Cardiac fibroblast (primary cell): Measurements from ENCODE around the gene NPAS4.
A peak's percentile ranks its signal among the peaks of the same experiment; 100 is the strongest.
"Not testable (repeated sequence)": the region's sequence is repeated elsewhere in the genome, so short reads cannot be mapped to it uniquely, and the experiment has no call there.

Source experiments
- DNase-seq, 2 donors: peaks; one replicate each; pipeline versions ENCODE4 v3.0.0 to v3.0.0-alpha.2; 2010; ENCODE audit warnings: low read depth in 2 of 2
- H3K4me3 ChIP-seq, 2 donors: replicated peaks in 1 of 2; 1 replicate in 1 of 2; 2 replicates in 1 of 2; pipeline ENCODE4 v1.5.1; 2011; ENCODE audit warnings: low read depth in 2 of 2, low read length in 2 of 2, mild to moderate bottlenecking in 2 of 2, moderate library complexity in 1 of 2
- TF ChIP-seq, protein P1 (sequence below): IDR thresholded peaks from one replicate; pipeline ENCODE4 v1.5.1; 2011; ENCODE audit warnings: low read depth, mild to moderate bottlenecking, low read length, inconsistent platforms

NPAS4 gene

DNA sequence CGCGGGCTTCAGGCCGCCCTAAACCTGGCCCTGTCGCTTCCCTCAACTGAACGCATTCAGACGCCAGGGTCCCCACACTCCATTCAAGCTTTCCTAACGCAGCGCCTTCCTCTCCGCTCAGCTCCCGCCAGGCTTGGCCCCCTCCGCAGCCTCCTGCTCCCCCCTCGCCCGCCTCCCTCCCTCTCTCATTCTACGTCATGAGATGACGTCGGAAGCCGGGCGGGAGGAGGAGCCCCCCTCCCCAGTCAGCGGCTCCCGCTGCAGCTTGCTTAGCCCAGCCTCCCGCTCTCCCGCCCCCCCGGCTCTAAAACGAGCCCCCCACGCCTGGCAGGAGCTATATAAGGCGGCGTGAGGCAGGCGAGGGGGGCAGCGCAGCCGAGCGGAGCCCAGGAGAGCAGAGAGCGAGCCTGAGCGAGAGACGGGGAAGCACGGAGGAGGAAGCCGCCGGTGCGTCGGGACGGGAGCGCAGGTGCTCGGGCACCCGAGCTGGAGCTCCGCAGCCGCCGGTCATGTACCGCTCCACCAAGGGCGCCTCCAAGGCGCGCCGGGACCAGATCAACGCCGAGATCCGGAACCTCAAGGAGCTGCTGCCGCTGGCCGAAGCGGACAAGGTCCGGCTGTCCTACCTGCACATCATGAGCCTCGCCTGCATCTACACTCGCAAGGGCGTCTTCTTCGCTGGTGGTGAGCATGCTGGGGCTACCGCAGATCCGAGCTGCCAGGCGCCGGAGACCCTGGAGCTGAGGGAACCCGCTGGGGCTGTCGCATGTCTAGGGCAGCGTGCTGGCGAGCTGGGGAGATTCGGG lies at the start of gene NPAS4:
Gene NPAS4, plus strand, starts transcription at position 365 of the 806 bp plus-strand sequence. Its CDS starts 145 bp downstream, at position 510.
- no peak within 1 kb of the TSS for H3K4me3 ChIP-seq
- no peak for DNase-seq
- TF ChIP-seq, protein P1, sequence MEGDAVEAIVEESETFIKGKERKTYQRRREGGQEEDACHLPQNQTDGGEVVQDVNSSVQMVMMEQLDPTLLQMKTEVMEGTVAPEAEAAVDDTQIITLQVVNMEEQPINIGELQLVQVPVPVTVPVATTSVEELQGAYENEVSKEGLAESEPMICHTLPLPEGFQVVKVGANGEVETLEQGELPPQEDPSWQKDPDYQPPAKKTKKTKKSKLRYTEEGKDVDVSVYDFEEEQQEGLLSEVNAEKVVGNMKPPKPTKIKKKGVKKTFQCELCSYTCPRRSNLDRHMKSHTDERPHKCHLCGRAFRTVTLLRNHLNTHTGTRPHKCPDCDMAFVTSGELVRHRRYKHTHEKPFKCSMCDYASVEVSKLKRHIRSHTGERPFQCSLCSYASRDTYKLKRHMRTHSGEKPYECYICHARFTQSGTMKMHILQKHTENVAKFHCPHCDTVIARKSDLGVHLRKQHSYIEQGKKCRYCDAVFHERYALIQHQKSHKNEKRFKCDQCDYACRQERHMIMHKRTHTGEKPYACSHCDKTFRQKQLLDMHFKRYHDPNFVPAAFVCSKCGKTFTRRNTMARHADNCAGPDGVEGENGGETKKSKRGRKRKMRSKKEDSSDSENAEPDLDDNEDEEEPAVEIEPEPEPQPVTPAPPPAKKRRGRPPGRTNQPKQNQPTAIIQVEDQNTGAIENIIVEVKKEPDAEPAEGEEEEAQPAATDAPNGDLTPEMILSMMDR: no peak

DNA sequence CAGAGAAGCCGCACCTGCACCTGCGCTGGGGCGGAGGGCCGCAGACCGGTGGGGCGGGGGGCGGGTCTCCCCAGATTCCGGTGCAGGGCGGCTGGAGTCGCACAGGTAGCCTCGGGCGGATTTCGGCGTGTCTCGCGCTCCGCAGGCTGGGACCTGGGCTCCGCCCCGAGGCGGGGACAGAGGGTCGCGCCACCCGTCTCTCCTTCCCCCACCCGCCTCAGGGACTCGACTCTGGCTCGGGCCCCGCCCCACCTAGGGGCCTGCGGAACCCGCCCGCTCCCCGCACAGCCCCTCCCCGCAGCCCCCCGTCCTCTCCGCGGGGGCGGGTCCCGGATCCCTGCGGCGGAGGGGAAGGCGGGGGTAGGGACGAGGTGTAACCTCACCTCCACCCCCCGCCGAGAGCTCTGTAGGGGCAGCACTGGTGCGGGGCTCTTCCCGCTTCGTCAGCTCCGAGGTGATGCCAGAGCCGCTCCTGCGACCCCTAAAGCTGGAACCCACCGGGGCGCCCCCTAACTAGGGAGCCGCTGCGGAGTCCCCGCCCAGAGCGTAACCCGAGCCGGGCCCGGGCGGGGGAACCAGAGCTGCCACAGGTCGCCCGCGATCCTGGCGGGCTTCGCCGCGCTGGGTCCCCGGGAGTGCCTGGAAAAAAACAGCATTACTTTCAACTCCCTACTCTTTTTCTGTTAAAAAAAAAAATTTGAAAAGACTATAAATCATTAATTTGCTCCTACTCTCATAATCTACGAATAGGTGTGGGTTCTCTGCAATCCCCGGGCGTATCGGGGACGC lies 49.0 kb upstream of the NPAS4 start, which contains the start of gene SLC29A2:
Gene SLC29A2, minus strand, starts transcription at position 134 of the 789 bp plus-strand sequence. CDS start 169 bp downstream, outside the sequence.
- DNase-seq: no peak
- TF ChIP-seq, protein P1: no peak
- H3K4me3 ChIP-seq: peak within 1 kb of the TSS; percentile 51 to 53

DNA sequence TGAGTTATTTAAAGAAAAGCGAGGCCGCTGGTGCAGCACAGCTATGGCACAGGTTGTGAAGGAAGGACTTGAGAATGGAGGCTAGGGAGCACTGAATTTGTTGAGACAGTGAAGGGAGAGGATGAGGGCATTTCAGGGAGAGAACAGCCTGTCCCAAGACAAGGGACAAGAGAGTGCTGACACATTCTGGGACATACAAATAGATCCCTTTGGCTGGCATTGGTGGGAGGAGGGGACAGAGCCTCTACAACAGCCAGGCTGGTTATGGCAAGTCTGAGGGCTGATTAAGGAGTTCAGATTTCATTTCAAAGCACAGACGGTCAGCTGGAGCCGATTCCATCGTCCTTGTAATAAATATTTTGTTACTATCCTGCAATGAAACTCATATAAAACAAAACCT lies 47.6 kb upstream of the NPAS4 start:
- no peak overlapping the region for H3K4me3 ChIP-seq
- TF ChIP-seq, protein P1: no peak
- no peak for DNase-seq

DNA sequence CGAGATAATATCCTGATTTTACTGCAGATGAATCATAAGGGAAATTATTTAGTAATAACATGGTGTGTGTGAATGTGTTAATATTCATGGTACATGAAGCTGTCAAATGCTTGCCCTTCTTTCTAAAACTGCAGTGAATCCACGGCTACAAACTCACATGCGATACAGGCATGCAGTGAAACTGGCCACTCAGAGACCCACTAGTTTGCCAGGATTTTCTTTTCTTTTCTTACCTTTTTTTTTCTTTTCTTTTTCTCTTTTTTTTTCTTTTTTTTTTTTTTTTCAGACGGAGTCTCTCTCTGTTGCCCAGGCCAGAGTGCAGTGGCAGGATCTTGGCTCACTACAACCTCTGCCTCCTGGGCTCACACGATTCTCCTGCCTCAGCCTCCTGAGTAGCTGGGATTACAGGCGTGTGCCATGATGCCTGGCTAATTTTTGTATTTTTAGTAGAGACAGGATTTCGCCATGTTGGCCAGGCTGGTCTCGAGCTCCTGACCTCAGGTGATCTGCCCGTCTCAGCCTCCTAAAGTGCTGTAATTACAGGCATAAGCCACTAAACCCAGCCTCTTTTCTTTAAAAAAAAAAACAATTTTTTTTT lies 47.0 kb upstream of the NPAS4 start:
- H3K4me3 ChIP-seq, DNase-seq: not testable (repeated sequence)

DNA sequence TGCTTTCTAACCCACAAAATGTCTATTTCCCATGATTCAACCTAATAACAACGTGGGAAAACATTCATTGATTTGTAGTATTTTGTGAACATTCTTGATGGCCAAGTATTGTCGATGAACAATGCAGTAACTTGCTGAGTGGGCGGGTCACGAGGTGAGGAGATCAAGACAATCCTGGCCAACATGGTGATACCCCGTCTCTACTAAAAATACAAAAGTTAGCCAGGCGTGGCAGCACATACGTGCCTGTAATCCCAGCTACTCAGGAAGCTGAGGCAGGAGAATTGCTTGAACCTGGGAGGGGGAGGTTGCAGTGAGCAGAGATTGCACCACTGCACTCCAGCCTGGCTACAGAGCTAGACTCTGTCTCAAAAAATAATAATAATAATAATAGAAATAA lies 40.6 kb upstream of the NPAS4 start:
- DNase-seq: not testable (repeated sequence)

DNA sequence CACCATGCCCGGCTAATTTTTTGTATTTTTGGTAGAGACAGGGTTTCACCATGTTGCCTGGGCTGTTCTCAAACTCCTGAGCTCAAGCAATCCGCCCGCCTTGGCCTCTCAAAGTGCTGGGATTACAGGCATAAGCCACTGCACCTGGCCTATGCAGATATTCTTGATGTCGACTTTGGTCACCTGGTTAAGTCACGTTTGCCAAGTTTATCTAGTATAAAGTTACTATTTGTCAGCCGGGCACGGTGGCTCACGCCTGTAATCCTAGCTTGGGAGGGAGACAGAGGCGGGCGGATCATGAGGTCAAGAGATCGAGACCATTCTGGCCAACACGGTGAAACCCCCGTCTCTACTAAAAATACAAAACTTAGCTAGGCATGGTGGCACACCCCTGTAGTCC lies 36.5 kb upstream of the NPAS4 start:
- not testable (repeated sequence) for H3K4me3 ChIP-seq, DNase-seq

More for the DNA sequence above, 40.6 kb upstream of the NPAS4 start:
- not testable (repeated sequence) for H3K4me3 ChIP-seq

DNA sequence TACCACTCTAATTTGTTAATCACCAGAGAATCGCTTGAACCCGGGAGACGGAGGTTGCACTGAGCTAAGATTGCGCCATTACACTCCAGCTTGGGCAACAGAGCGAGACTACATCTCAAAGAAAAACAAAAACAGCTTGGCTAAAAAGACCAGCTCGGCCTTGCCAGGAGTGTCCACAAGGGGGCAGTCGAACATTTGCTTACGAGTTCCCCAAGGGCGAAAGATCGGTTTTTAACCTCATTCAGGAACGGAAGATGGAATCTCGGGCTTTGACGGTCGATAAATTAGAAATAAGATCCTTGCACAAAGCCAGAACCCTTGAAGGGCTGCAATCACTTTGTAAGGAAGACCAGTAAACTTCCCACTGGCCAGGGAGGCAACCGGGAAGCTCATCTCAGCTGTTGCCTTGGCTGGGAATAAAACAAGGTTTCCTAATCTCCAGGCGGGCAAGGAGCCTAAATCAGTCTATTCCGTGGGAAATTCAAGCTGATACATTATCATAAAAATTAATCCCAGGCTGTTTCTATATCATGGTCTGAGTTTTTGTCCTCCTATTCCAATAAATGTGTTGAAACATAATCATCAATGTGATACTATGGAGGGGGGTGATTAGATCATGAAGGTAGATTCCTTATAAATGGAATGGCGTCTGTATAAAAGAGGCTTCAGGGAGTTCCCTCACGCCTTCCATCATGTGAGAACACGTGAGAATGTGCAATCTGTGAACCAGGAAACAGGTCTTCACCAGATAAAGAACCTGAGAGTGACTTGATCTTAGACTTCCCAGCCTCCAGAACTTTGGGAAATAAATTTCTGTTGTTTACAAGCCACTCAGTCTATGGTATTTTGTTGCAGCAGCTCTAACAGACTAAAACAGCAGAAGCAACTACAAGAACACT lies 34.4 kb upstream of the NPAS4 start:
- TF ChIP-seq, protein P1: peak; percentile 93
- peak overlapping the region in 1 of 2 donors; percentile 24 for H3K4me3 ChIP-seq
- DNase-seq: peak; percentile 90 to 94
